Uterus (tissue), 4 donors: Measurements from ENCODE around the gene CIROP. TPM values are rescaled to one million over a fixed set of nuclear protein-coding genes. Genes with fewer than 3 reads are reported as not detected.
A peak's percentile ranks its signal among the peaks of the same experiment; 100 is the strongest.

Experiments used
- DNase-seq, 2 donors: peaks; one replicate each; pipeline ENCODE4 v3.0.0-alpha.2; 2019 to 2020
- H3K27ac ChIP-seq, 2 donors: fragments of 200-600 bp; sonication (generic); 1 replicate in 1 of 2; 2 replicates in 1 of 2; pipeline ENCODE4 v1.5.1; 2016 to 2018
- H3K27me3 ChIP-seq, 2 donors: fragments of 200-600 bp; sonication (generic); one replicate each; pipeline ENCODE4 v1.5.1; 2018 to 2019; ENCODE audit warnings: control low read depth in 1 of 2
- H3K36me3 ChIP-seq, 2 donors: fragments of 200-600 bp; sonication (generic); one replicate each; pipeline ENCODE4 v1.5.1; 2019; ENCODE audit warnings: control low read depth in 1 of 2
- H3K4me1 ChIP-seq, 2 donors: fragments of 200-600 bp; sonication (generic); one replicate each; pipeline ENCODE4 v1.5.1; 2018 to 2019; ENCODE audit warnings: control low read depth in 1 of 2
- H3K4me3 ChIP-seq, 2 donors: fragments of 200-600 bp; sonication (generic); 1 replicate in 1 of 2; 2 replicates in 1 of 2; pipeline ENCODE4 v1.5.1; 2018 to 2019; ENCODE audit warnings: mild to moderate bottlenecking in 1 of 2
- H3K9me3 ChIP-seq, 2 donors: fragments of 200-600 bp; sonication (generic); one replicate each; pipeline ENCODE4 v1.5.1; 2019; ENCODE audit warnings: control low read depth in 1 of 2
- POLR2A ChIP-seq, 2 donors: fragments of 450-650 bp; IDR thresholded peaks; one replicate each; pipeline ENCODE4 v1.6.1; 2016; ENCODE audit warnings: antibody characterized with exemption in 2 of 2, mild to moderate bottlenecking in 1 of 2, moderate library complexity in 1 of 2
- intact Hi-C: fragments of 100-400 bp; cut with DNase I; formaldehyde crosslinking; loops from one replicate; pipeline ENCODE4 v1.15.1; 2023; ENCODE audit warnings: low total_unique reads
- total RNA-seq, 4 donors: library from RNA; depleted of rRNA in 3 of 4; stranded (reverse); fragments of >200 nt in 3 of 4; gene quantifications; one replicate each; pipeline versions ENCODE4 v1.1.0 to v1.2.4, GENCODE V29; 2014 to 2023
- TF ChIP-seq, protein P1 (sequence below), 4 experiments: fragments of 200-600 bp in 2 of 4; fragments of 450-650 bp in 2 of 4; sonication (generic) in 2 of 4; IDR thresholded peaks; one replicate each; pipeline ENCODE4 v1.5.1; 2016 to 2019; ENCODE audit warnings: antibody characterized with exemption in 4 of 4, mild to moderate bottlenecking in 2 of 4, moderate library complexity in 1 of 4
- donor health status: DM: yes; HTN: yes; CAD: no.

CIROP gene
- total RNA-seq, 4 donors from 2014 or later = not detected

DNA sequence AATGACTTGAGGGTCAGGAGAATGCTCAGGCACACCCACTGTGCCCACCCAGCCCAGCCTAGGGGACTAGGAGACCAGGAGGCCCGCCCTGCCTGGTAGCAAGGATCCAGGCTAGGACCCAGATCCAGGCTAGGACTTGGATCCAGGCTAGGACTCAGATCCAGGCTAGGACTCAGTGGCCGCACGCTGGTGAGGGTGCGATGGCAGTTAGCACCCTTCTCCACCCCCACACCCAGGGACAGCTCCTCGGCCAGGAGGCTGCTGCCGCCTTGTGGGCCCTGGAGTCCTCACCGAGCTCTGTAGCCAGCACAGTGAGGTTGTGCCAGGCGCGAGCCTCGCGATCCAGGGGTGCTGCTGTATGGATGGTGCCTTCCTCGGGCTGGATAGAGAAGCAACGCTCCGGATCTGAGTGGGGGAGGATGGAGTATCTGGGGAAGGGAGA lies 52.6 kb downstream of the CIROP start:
- TF ChIP-seq POLR2A (IDR thresholded peaks at IDR 0.05) = no peak
- TF ChIP-seq, protein P1, sequence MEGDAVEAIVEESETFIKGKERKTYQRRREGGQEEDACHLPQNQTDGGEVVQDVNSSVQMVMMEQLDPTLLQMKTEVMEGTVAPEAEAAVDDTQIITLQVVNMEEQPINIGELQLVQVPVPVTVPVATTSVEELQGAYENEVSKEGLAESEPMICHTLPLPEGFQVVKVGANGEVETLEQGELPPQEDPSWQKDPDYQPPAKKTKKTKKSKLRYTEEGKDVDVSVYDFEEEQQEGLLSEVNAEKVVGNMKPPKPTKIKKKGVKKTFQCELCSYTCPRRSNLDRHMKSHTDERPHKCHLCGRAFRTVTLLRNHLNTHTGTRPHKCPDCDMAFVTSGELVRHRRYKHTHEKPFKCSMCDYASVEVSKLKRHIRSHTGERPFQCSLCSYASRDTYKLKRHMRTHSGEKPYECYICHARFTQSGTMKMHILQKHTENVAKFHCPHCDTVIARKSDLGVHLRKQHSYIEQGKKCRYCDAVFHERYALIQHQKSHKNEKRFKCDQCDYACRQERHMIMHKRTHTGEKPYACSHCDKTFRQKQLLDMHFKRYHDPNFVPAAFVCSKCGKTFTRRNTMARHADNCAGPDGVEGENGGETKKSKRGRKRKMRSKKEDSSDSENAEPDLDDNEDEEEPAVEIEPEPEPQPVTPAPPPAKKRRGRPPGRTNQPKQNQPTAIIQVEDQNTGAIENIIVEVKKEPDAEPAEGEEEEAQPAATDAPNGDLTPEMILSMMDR (IDR thresholded peaks at IDR 0.05) = peak in 1 of 4 experiments; percentile 27
- Histone ChIP-seq H3K36me3 (no peaks in the 10 kb centered on the region), H3K27me3 (no peaks in the 10 kb centered on the region), H3K4me3 (no peak overlapping the region), H3K27ac (no peak overlapping the region), H3K4me1 (no peaks in the 10 kb centered on the region), H3K9me3 (no peaks in the 10 kb centered on the region)
- intact Hi-C loops = no loop called here
- no peak for DNase-seq

DNA sequence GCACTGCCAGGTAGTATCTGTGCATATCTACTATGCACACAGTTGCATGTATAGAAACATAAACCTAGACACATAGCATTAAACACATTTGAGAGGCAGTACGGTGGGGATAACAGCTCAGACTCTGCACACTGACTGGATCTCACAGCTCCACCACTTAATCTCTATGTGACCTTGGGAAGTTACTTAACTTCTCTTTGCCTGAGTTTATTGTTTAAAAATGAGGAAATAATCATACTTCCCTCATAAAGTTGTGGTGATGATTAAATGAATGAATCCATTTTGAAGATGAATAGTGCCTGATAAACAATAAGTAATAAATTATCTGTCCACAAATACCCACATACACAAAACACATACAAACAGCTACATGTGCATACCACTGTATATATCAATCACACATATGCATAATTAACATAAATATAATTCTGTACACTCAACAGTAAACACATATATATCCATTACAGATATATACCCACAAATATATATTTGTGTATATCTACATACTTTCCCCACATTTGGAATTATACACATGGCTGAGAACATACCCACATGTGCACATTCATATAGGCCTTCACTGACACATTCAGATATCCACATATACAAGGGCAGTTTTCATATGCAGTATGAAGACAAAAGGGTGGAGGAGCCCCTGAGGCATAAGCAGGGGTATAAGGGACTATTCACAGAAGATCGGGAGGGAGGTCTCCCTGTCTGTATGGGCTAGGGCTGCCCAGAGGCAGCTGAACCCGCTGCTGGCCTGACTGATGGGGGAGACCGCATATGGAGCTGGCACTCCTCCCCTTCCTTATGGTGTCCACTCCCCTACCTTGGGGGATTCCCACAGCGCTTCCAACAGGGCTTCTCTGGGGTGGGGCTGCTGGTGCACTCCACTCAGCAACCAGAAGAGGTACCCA lies 53.4 kb downstream of the CIROP start:
- TF ChIP-seq, protein P1 (IDR thresholded peaks at IDR 0.05) = no peak
- no peak for TF ChIP-seq POLR2A (IDR thresholded peaks at IDR 0.05)
- no peak overlapping the region for H3K27ac ChIP-seq
- no peaks in the 10 kb centered on the region for H3K4me1 ChIP-seq
- H3K36me3 ChIP-seq = no peaks in the 10 kb centered on the region
- H3K4me3 ChIP-seq = no peak overlapping the region
- DNase-seq = no peak
- intact Hi-C loops = no loop called here
- no peaks in the 10 kb centered on the region for H3K9me3 ChIP-seq
- no peaks in the 10 kb centered on the region for H3K27me3 ChIP-seq

Other genes with a start within 250 kb of the CIROP start
- gene LRP10, start 233.2 kb downstream of the CIROP start, total RNA-seq = 100 to 1,000 TPM in 1 of 4 donors, 10 to 100 TPM in 3; 27.4 to 140 (median 37.5) TPM
- gene REM2, start 221.8 kb downstream of the CIROP start, total RNA-seq = 1 to 10 TPM in 1 of 4 donors, under 1 TPM in 1, not detected in 2; 0.83 to 1.6 TPM
- 1,000 to 10,000 TPM in 2 of 4 donors, 100 to 1,000 TPM in 1, 10 to 100 TPM in 1; 49.7 to 2,239 (median 990) TPM for gene RBM23, start 185.8 kb downstream of the CIROP start, total RNA-seq
- gene PRMT5, start 175.6 kb downstream of the CIROP start, total RNA-seq = 100 to 1,000 TPM in 1 of 4 donors, 10 to 100 TPM in 3; 57.9 to 126 (median 75.6) TPM
- 10 to 100 TPM; 30.0 to 65.3 (median 34.7) TPM for gene HAUS4, start 147.9 kb downstream of the CIROP start, total RNA-seq
- 10 to 100 TPM in 3 of 4 donors, 1 to 10 TPM in 1; 6.8 to 51.7 (median 27.1) TPM for gene AJUBA, start 122.4 kb downstream of the CIROP start, total RNA-seq
- 10 to 100 TPM in 2 of 4 donors, 1 to 10 TPM in 2; 7.2 to 18.6 (median 10.4) TPM for gene C14orf93, start 94.8 kb downstream of the CIROP start, total RNA-seq
- gene PSMB5, start 70.1 kb downstream of the CIROP start, total RNA-seq = 100 to 1,000 TPM in 2 of 4 donors, 10 to 100 TPM in 2; 18.4 to 121 (median 92.0) TPM
- not detected for gene PSMB11, start 62.8 kb downstream of the CIROP start, total RNA-seq
- gene CDH24, start 47.5 kb downstream of the CIROP start, total RNA-seq = 10 to 100 TPM in 3 of 4 donors, 1 to 10 TPM in 1; 6.5 to 18.0 (median 13.8) TPM
- 100 to 1,000 TPM in 2 of 4 donors, 10 to 100 TPM in 2; 52.3 to 194 (median 77.1) TPM for gene ACIN1, start 9.9 kb downstream of the CIROP start, total RNA-seq
- 10 to 100 TPM; 12.3 to 41.6 (median 26.7) TPM for gene C14orf119, start 9.5 kb downstream of the CIROP start, total RNA-seq
- gene CEBPE, start 14.3 kb upstream of the CIROP start, total RNA-seq = not detected
- gene SLC7A8, start 78.7 kb upstream of the CIROP start, total RNA-seq = 100 to 1,000 TPM in 1 of 4 donors, 10 to 100 TPM in 3; 15.9 to 152 (median 49.3) TPM
- not detected for gene RNF212B, start 132.9 kb upstream of the CIROP start, total RNA-seq
- gene HOMEZ, start 181.1 kb upstream of the CIROP start, total RNA-seq = 10 to 100 TPM in 2 of 4 donors, 1 to 10 TPM in 2; 5.1 to 26.2 (median 11.4) TPM
- gene PPP1R3E, start 197.9 kb upstream of the CIROP start, total RNA-seq = 10 to 100 TPM in 1 of 4 donors, 1 to 10 TPM in 2, under 1 TPM in 1; 0.88 to 23.5 (median 6.5) TPM
- 10 to 100 TPM; 16.7 to 57.6 (median 21.4) TPM for gene BCL2L2, start 201.8 kb upstream of the CIROP start, total RNA-seq
- gene PABPN1, start 216.5 kb upstream of the CIROP start, total RNA-seq = 100 to 1,000 TPM in 1 of 4 donors, 10 to 100 TPM in 2, 1 to 10 TPM in 1; 8.5 to 174 (median 49.4) TPM
- 10 to 100 TPM; 30.6 to 49.4 (median 41.7) TPM for gene SLC22A17, start 247.9 kb upstream of the CIROP start, total RNA-seq